HepG2 (cell line): ENCODE data around the gene HELZ2. TPM values are rescaled to one million over a fixed set of nuclear protein-coding genes. Genes with fewer than 3 reads are reported as not detected.

Experiments used
- DNMT1 ChIP-seq: sonication (generic); formaldehyde crosslinking; IDR thresholded peaks from 2 replicates; pipeline ENCODE4 v1.5.1; 2020; ENCODE audit warnings: mild to moderate bottlenecking, missing genetic modification reagents
- GATAD2A ChIP-seq: IDR thresholded peaks from 2 replicates; pipeline ENCODE4 v1.6.1; 2016
- HES4 ChIP-seq: sonication (generic); formaldehyde crosslinking; IDR thresholded peaks from 2 replicates; pipeline ENCODE4 v1.9.0; 2021; ENCODE audit warnings: mild to moderate bottlenecking, missing genetic modification reagents, borderline replicate concordance
- MYC ChIP-seq: sonication (generic); formaldehyde crosslinking; IDR thresholded peaks from 2 replicates; pipeline ENCODE4 v1.9.0; 2021; ENCODE audit warnings: missing genetic modification reagents, borderline replicate concordance
- PRDM10 ChIP-seq: sonication (generic); formaldehyde crosslinking; IDR thresholded peaks from 2 replicates; pipeline ENCODE4 v1.4.0; 2020; ENCODE audit warnings: low read depth, missing genetic modification reagents
- ZNF274 ChIP-seq: sonication (generic); formaldehyde crosslinking; IDR thresholded peaks from 2 replicates; pipeline ENCODE4 v1.5.1; 2020; ENCODE audit warnings: mild to moderate bottlenecking, missing genetic modification reagents
- ZNF333 ChIP-seq: sonication (generic); formaldehyde crosslinking; IDR thresholded peaks from 2 replicates; pipeline ENCODE4 v1.4.0; 2020; ENCODE audit warnings: mild to moderate bottlenecking, missing genetic modification reagents, borderline replicate concordance
- ZNF704 ChIP-seq: sonication (generic); formaldehyde crosslinking; IDR thresholded peaks from 2 replicates; pipeline ENCODE4 v1.8.1; 2023; ENCODE audit warnings: mild to moderate bottlenecking, inconsistent platforms, moderate library complexity, missing genetic modification reagents, borderline replicate concordance
- polyA plus RNA-seq, 8 experiments: library from polyadenylated mRNA; depleted of rRNA in 3 of 8; stranded (reverse) in 7 of 8; unstranded in 1 of 8; fragments of >200 nt; fragmentation: Illumina TruSeq in 4 of 8; extraction: Trizol in 4 of 8; gene quantifications; 2 replicates each; pipeline versions ENCODE4 v1.2.1 to v1.2.3, GENCODE V29; 2011 to 2016; ENCODE audit warnings: low read depth in 4 of 8, missing spikeins in 1 of 8, mixed read lengths in 1 of 8; ENCODE audit not compliant: insufficient read depth in 1 of 8
- total RNA-seq, 5 experiments: library from RNA; depleted of rRNA; stranded (reverse); fragments of >200 nt; fragmentation: Illumina TruSeq; extraction: Trizol; gene quantifications; 2 replicates each; pipeline ENCODE4 v1.2.3, GENCODE V29; 2016; ENCODE audit warnings: low read depth in 1 of 5
- TF ChIP-seq, protein P1 (sequence below): sonication (generic); formaldehyde crosslinking; IDR thresholded peaks from 2 replicates; pipeline ENCODE4 v1.5.1; 2020; ENCODE audit warnings: mild to moderate bottlenecking, missing genetic modification reagents, moderate library complexity
- TF ChIP-seq, protein P2 (sequence below): IDR thresholded peaks from 2 replicates; pipeline ENCODE4 v1.6.1; 2016; ENCODE audit warnings: low read depth, borderline replicate concordance
- TF ChIP-seq, protein P3 (sequence below): sonication (generic); formaldehyde crosslinking; IDR thresholded peaks from 2 replicates; pipeline ENCODE4 v1.5.0; 2020; ENCODE audit warnings: missing genetic modification reagents

The HELZ2 gene
- total and polyA plus RNA-seq, 2 of the 13 experiments (the other 11 are each of a cell fraction or from before 2014, with no cell fraction given), result 9.6 to 10.1 TPM

GRCh38 chr20:63577317-63577894 lies 3.4 kb upstream of the HELZ2 start (continued):
- TF ChIP-seq GATAD2A (CRISPR knock-in tag) (peak; percentile 83), DNMT1 (no peak; the same call in 1 of the 2 replicates), ZNF274 (CRISPR knock-in tag) (no peak), PRDM10 (CRISPR knock-in tag) (0 out of 2 replicates have a peak, but pooled peaks have one; percentile 34), MYC (CRISPR knock-in tag) (peak; percentile 69; the same call in 1 of the 2 replicates), ZNF333 (CRISPR knock-in tag) (peak; percentile 39; the same call in 1 of the 2 replicates), HES4 (CRISPR knock-in tag) (peak; percentile 42; the same call in 1 of the 2 replicates), ZNF704 (CRISPR knock-in tag) (0 out of 2 replicates have a peak, but pooled peaks have one; percentile 36)
- TF ChIP-seq, protein P1, sequence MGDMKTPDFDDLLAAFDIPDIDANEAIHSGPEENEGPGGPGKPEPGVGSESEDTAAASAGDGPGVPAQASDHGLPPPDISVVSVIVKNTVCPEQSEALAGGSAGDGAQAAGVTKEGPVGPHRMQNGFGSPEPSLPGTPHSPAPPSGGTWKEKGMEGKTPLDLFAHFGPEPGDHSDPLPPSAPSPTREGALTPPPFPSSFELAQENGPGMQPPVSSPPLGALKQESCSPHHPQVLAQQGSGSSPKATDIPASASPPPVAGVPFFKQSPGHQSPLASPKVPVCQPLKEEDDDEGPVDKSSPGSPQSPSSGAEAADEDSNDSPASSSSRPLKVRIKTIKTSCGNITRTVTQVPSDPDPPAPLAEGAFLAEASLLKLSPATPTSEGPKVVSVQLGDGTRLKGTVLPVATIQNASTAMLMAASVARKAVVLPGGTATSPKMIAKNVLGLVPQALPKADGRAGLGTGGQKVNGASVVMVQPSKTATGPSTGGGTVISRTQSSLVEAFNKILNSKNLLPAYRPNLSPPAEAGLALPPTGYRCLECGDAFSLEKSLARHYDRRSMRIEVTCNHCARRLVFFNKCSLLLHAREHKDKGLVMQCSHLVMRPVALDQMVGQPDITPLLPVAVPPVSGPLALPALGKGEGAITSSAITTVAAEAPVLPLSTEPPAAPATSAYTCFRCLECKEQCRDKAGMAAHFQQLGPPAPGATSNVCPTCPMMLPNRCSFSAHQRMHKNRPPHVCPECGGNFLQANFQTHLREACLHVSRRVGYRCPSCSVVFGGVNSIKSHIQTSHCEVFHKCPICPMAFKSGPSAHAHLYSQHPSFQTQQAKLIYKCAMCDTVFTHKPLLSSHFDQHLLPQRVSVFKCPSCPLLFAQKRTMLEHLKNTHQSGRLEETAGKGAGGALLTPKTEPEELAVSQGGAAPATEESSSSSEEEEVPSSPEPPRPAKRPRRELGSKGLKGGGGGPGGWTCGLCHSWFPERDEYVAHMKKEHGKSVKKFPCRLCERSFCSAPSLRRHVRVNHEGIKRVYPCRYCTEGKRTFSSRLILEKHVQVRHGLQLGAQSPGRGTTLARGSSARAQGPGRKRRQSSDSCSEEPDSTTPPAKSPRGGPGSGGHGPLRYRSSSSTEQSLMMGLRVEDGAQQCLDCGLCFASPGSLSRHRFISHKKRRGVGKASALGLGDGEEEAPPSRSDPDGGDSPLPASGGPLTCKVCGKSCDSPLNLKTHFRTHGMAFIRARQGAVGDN (CRISPR knock-in tag), result peak; percentile 91
- TF ChIP-seq, protein P2, sequence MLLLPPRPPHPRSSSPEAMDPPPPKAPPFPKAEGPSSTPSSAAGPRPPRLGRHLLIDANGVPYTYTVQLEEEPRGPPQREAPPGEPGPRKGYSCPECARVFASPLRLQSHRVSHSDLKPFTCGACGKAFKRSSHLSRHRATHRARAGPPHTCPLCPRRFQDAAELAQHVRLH (CRISPR knock-in tag), result peak; percentile 41; the same call in 1 of the 2 replicates
- TF ChIP-seq, protein P3, sequence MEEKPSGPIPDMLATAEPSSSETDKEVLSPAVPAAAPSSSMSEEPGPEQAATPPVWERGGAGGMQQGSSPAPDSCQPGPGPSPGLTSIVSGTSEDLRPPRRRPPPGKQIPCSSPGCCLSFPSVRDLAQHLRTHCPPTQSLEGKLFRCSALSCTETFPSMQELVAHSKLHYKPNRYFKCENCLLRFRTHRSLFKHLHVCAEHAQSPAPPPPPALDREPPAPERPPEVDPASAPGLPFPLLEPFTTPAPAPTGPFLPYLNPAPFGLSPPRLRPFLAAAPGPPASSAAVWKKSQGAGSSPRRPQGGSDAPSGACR (CRISPR knock-in tag), result peak; percentile 64; the same call in 1 of the 2 replicates
